Measurements from ENCODE around the gene CHRDL2. TPM values are rescaled to one million over a fixed set of nuclear protein-coding genes. Genes with fewer than 3 reads are reported as not detected.

Gene CHRDL2
- total RNA-seq, 1 experiment from 2014 or later, result 0.37 TPM

DNA sequence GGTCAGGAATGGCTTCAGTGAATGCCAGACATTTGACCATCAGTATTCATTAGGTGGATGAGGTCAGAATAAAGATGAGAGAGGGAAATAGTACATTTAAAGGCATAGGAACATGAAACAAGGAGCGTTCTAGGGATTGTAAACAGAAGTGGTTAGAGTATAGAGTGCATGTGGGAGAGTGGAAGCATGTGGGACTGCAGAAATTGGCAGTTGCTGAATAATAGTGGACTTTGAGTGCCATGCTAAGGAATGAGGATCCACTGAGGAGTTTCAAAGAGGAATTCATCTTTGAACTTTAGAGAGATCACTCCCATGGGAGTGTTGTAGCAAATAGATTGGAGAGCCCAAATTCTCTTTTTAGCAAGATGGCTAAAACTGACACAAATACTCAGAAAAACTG lies 25.3 kb upstream of the CHRDL2 start:
- ATAC-seq, result no peak
- DNase-seq (ENCODE audit: low spot score), result no peak
- Mint-ChIP-seq H3K27ac (no peak overlapping the region), H3K9me3 (peaks cover 5% of the 10 kb centered on the region), H3K36me3 (peaks cover 5% of the 10 kb centered on the region), H3K4me1 (peaks cover 28% of the 10 kb centered on the region), H3K27me3 (ENCODE audit: low read depth) (no peaks in the 10 kb centered on the region), H3K4me3 (no peak overlapping the region)
- ChIA-PET CTCF (interaction anchor here (1.0 kb wide), 1 partner anchor 54 kb away, joined by 3 read pairs; no protein-coding TSS in a partner anchor), POLR2A (no interaction called here)
- TF ChIP-seq, protein P1, sequence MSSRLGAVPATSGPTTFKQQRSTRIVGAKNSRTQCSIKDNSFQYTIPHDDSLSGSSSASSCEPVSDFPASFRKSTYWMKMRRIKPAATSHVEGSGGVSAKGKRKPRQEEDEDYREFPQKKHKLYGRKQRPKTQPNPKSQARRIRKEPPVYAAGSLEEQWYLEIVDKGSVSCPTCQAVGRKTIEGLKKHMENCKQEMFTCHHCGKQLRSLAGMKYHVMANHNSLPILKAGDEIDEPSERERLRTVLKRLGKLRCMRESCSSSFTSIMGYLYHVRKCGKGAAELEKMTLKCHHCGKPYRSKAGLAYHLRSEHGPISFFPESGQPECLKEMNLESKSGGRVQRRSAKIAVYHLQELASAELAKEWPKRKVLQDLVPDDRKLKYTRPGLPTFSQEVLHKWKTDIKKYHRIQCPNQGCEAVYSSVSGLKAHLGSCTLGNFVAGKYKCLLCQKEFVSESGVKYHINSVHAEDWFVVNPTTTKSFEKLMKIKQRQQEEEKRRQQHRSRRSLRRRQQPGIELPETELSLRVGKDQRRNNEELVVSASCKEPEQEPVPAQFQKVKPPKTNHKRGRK (CRISPR knock-in tag; IDR thresholded peaks at IDR 0.05; ENCODE audit: borderline replicate concordance), result no peak
- TF ChIP-seq ZNF219 (CRISPR knock-in tag; IDR thresholded peaks at IDR 0.05; ENCODE audit: borderline replicate concordance) (no peak), CREB1 (CRISPR knock-in tag; IDR thresholded peaks at IDR 0.05) (no peak), FOXP1 (CRISPR knock-in tag; IDR thresholded peaks at IDR 0.05; ENCODE audit: borderline replicate concordance) (no peak), PRRX2 (CRISPR knock-in tag; IDR thresholded peaks at IDR 0.05) (no peak), KAT7 (CRISPR knock-in tag; IDR thresholded peaks at IDR 0.05; ENCODE audit: borderline replicate concordance) (no peak)
- TF ChIP-seq, protein P2, sequence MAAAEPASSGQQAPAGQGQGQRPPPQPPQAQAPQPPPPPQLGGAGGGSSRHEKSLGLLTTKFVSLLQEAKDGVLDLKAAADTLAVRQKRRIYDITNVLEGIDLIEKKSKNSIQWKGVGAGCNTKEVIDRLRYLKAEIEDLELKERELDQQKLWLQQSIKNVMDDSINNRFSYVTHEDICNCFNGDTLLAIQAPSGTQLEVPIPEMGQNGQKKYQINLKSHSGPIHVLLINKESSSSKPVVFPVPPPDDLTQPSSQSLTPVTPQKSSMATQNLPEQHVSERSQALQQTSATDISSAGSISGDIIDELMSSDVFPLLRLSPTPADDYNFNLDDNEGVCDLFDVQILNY (CRISPR knock-in tag; IDR thresholded peaks at IDR 0.05), result no peak
- TF ChIP-seq, protein P3, sequence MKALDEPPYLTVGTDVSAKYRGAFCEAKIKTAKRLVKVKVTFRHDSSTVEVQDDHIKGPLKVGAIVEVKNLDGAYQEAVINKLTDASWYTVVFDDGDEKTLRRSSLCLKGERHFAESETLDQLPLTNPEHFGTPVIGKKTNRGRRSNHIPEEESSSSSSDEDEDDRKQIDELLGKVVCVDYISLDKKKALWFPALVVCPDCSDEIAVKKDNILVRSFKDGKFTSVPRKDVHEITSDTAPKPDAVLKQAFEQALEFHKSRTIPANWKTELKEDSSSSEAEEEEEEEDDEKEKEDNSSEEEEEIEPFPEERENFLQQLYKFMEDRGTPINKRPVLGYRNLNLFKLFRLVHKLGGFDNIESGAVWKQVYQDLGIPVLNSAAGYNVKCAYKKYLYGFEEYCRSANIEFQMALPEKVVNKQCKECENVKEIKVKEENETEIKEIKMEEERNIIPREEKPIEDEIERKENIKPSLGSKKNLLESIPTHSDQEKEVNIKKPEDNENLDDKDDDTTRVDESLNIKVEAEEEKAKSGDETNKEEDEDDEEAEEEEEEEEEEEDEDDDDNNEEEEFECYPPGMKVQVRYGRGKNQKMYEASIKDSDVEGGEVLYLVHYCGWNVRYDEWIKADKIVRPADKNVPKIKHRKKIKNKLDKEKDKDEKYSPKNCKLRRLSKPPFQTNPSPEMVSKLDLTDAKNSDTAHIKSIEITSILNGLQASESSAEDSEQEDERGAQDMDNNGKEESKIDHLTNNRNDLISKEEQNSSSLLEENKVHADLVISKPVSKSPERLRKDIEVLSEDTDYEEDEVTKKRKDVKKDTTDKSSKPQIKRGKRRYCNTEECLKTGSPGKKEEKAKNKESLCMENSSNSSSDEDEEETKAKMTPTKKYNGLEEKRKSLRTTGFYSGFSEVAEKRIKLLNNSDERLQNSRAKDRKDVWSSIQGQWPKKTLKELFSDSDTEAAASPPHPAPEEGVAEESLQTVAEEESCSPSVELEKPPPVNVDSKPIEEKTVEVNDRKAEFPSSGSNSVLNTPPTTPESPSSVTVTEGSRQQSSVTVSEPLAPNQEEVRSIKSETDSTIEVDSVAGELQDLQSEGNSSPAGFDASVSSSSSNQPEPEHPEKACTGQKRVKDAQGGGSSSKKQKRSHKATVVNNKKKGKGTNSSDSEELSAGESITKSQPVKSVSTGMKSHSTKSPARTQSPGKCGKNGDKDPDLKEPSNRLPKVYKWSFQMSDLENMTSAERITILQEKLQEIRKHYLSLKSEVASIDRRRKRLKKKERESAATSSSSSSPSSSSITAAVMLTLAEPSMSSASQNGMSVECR (CRISPR knock-in tag; IDR thresholded peaks at IDR 0.05; ENCODE audit: borderline replicate concordance), result no peak
- TF ChIP-seq, protein P4, sequence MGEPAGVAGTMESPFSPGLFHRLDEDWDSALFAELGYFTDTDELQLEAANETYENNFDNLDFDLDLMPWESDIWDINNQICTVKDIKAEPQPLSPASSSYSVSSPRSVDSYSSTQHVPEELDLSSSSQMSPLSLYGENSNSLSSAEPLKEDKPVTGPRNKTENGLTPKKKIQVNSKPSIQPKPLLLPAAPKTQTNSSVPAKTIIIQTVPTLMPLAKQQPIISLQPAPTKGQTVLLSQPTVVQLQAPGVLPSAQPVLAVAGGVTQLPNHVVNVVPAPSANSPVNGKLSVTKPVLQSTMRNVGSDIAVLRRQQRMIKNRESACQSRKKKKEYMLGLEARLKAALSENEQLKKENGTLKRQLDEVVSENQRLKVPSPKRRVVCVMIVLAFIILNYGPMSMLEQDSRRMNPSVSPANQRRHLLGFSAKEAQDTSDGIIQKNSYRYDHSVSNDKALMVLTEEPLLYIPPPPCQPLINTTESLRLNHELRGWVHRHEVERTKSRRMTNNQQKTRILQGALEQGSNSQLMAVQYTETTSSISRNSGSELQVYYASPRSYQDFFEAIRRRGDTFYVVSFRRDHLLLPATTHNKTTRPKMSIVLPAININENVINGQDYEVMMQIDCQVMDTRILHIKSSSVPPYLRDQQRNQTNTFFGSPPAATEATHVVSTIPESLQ (CRISPR knock-in tag; IDR thresholded peaks at IDR 0.05), result no peak
- TF ChIP-seq, protein P5, sequence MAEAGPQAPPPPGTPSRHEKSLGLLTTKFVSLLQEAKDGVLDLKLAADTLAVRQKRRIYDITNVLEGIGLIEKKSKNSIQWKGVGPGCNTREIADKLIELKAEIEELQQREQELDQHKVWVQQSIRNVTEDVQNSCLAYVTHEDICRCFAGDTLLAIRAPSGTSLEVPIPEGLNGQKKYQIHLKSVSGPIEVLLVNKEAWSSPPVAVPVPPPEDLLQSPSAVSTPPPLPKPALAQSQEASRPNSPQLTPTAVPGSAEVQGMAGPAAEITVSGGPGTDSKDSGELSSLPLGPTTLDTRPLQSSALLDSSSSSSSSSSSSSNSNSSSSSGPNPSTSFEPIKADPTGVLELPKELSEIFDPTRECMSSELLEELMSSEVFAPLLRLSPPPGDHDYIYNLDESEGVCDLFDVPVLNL (CRISPR knock-in tag; IDR thresholded peaks at IDR 0.05; ENCODE audit: borderline replicate concordance, low read depth), result no peak
- TF ChIP-seq, protein P6, sequence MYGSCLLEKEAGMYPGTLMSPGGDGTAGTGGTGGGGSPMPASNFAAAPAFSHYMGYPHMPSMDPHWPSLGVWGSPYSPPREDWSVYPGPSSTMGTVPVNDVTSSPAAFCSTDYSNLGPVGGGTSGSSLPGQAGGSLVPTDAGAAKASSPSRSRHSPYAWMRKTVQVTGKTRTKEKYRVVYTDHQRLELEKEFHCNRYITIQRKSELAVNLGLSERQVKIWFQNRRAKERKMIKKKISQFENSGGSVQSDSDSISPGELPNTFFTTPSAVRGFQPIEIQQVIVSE (CRISPR knock-in tag; IDR thresholded peaks at IDR 0.05; ENCODE audit: borderline replicate concordance), result no peak

DNA sequence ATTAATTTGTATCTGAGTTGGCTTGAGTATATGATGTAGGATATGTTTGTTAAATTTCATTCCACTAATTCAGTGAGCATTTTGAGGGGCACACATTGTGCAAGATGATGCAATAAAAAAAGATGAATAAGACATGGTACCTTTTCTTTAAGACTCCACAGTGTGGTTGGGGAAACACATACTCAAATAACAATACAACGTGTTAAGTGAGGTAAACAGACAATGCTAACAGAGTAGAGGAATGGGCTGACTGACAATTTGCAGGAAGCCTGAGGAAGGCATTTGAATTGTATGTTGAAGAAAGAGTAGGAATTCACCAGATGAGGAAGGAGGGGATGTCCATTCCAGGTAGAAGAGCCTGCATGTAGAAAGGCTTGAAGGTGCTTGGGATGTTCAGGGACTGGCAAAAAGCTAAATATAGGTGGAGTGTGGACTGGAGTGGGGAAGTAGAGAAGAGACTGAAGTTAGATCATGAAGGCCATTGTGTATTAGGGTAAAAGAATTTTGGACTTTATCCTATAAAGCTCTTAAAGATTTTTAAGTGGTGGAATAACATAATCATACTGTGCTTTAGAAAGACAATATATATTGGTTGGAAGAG lies 24.3 kb upstream of the CHRDL2 start:
- Mint-ChIP-seq H3K27me3 (ENCODE audit: low read depth) (no peaks in the 10 kb centered on the region), H3K27ac (peak overlapping the region; percentile 50), H3K9me3 (peaks cover 5% of the 10 kb centered on the region), H3K4me3 (peak overlapping the region; percentile 10; the same call in 1 of the 2 replicates), H3K36me3 (peaks cover 5% of the 10 kb centered on the region), H3K4me1 (peaks cover 32% of the 10 kb centered on the region)
- ATAC-seq (peak; percentile 94), DNase-seq (ENCODE audit: low spot score) (no peak)
- POLR2A ChIA-PET, result interaction anchor here (0.6 to 0.7 kb wide), 2 partner anchors 605 to 648 kb away, joined by 3 to 4 read pairs; no protein-coding TSS in a partner anchor
- CTCF ChIA-PET, result interaction anchor here (0.6 to 1.0 kb wide), 2 partner anchors 16 to 53 kb away, joined by 3 read pairs; no protein-coding TSS in a partner anchor
- TF ChIP-seq, protein P7, sequence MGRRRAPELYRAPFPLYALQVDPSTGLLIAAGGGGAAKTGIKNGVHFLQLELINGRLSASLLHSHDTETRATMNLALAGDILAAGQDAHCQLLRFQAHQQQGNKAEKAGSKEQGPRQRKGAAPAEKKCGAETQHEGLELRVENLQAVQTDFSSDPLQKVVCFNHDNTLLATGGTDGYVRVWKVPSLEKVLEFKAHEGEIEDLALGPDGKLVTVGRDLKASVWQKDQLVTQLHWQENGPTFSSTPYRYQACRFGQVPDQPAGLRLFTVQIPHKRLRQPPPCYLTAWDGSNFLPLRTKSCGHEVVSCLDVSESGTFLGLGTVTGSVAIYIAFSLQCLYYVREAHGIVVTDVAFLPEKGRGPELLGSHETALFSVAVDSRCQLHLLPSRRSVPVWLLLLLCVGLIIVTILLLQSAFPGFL (CRISPR knock-in tag; IDR thresholded peaks at IDR 0.05; ENCODE audit: borderline replicate concordance), result no peak
- TF ChIP-seq, protein P6 (CRISPR knock-in tag; IDR thresholded peaks at IDR 0.05; ENCODE audit: borderline replicate concordance), result no peak
- TF ChIP-seq TEAD4 (CRISPR knock-in tag; IDR thresholded peaks at IDR 0.05) (no peak), ETV6 (CRISPR knock-in tag; IDR thresholded peaks at IDR 0.05) (no peak), SP1 (CRISPR knock-in tag; conservative IDR thresholded peaks at IDR 0.05) (no peak), ATF1 (CRISPR knock-in tag; IDR thresholded peaks at IDR 0.05) (no peak)
- TF ChIP-seq, protein P8, sequence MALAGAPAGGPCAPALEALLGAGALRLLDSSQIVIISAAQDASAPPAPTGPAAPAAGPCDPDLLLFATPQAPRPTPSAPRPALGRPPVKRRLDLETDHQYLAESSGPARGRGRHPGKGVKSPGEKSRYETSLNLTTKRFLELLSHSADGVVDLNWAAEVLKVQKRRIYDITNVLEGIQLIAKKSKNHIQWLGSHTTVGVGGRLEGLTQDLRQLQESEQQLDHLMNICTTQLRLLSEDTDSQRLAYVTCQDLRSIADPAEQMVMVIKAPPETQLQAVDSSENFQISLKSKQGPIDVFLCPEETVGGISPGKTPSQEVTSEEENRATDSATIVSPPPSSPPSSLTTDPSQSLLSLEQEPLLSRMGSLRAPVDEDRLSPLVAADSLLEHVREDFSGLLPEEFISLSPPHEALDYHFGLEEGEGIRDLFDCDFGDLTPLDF (CRISPR knock-in tag; IDR thresholded peaks at IDR 0.05), result no peak
- TF ChIP-seq, protein P9, sequence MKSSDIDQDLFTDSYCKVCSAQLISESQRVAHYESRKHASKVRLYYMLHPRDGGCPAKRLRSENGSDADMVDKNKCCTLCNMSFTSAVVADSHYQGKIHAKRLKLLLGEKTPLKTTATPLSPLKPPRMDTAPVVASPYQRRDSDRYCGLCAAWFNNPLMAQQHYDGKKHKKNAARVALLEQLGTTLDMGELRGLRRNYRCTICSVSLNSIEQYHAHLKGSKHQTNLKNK (CRISPR knock-in tag; IDR thresholded peaks at IDR 0.05), result no peak

Measured in WTC11 (cell line).